HEK293 (cell line): ENCODE results near the gene VN1R2.
"Not testable (repeated sequence)": the region's sequence is repeated elsewhere in the genome, so short reads cannot be mapped to it uniquely, and the experiment has no call there.

Experiments
- CTCF ChIA-PET: fragments of 350-600 bp; formaldehyde crosslinking; extraction: SDS; loops from one replicate; lab custom pipeline; 2021; ENCODE audit warnings: antibody characterized with exemption; lab: Yijun Ruan, JAX
- POLR2A ChIA-PET: fragments of 300-600 bp; formaldehyde crosslinking; extraction: SDS; loops from one replicate; lab custom pipeline; 2020; ENCODE audit warnings: antibody characterized with exemption, inconsistent platforms; lab: Yijun Ruan, JAX
- H3K27ac ChIP-seq: fragments of 200-500 bp; sonication (Bioruptor generic); 2 replicates; pipeline ENCODE4 v1.5.1; 2014; ENCODE audit warnings: low read depth, low read length, control low read depth, inconsistent platforms; ENCODE audit errors: extremely low read depth
- H3K36me3 ChIP-seq, 2 experiments: fragments of 200-500 bp in 1 of 2; sonication (Bioruptor generic) in 1 of 2; 1 replicate in 1 of 2; 2 replicates in 1 of 2; pipeline ENCODE4 v1.5.1; 2014 to 2017; ENCODE audit warnings: inconsistent platforms in 2 of 2, low read length in 2 of 2; ENCODE audit not compliant: control insufficient read depth in 2 of 2, insufficient read depth in 1 of 2
- H3K4me1 ChIP-seq: fragments of 200-500 bp; sonication (Bioruptor generic); 2 replicates; pipeline ENCODE4 v1.5.1; 2014; ENCODE audit warnings: mild to moderate bottlenecking, low read length, inconsistent platforms; ENCODE audit not compliant: control insufficient read depth, insufficient read depth
- H3K4me3 ChIP-seq: 2 replicates; pipeline ENCODE4 v1.5.1; 2011; ENCODE audit warnings: low read depth, mild to moderate bottlenecking, control low read depth, low read length, moderate library complexity
- H3K9me3 ChIP-seq: fragments of 200-500 bp; sonication (Bioruptor generic); 2 replicates; pipeline ENCODE4 v1.5.1; 2014; ENCODE audit warnings: low read depth, low read length, inconsistent platforms; ENCODE audit not compliant: control insufficient read depth, insufficient read depth
- HOXC10 ChIP-seq: sonication (generic); formaldehyde crosslinking; IDR thresholded peaks from 2 replicates; pipeline ENCODE4 v1.8.1; 2023; ENCODE audit warnings: mild to moderate bottlenecking, missing genetic modification reagents
- HOXD13 ChIP-seq: sonication (generic); formaldehyde crosslinking; IDR thresholded peaks from 2 replicates; pipeline ENCODE4 v1.8.0; 2022; ENCODE audit warnings: missing genetic modification reagents, borderline replicate concordance
- IKZF3 ChIP-seq: fragments of 450-650 bp; IDR thresholded peaks from 2 replicates; pipeline ENCODE4 v1.5.0; 2018; ENCODE audit warnings: missing biosample characterization, mild to moderate bottlenecking, missing genetic modification characterization, moderate library complexity
- MEIS1 ChIP-seq: sonication (generic); formaldehyde crosslinking; IDR thresholded peaks from 2 replicates; pipeline ENCODE4 v1.8.1; 2022; ENCODE audit warnings: missing genetic modification reagents, mild to moderate bottlenecking, borderline replicate concordance
- SCRT2 ChIP-seq: fragments of 450-650 bp; formaldehyde crosslinking; IDR thresholded peaks from 2 replicates; pipeline ENCODE4 v1.5.1; 2016; ENCODE audit warnings: missing biosample characterization, missing genetic modification characterization
- SETDB1 ChIP-seq: IDR thresholded peaks from one replicate; pipeline ENCODE4 v1.6.1; 2017; ENCODE audit warnings: mild to moderate bottlenecking, low read length, moderate library complexity, mixed read lengths; ENCODE audit not compliant: insufficient read length
- TRIM28 ChIP-seq: IDR thresholded peaks from 2 replicates; pipeline ENCODE4 v1.6.1; 2011; ENCODE audit warnings: low read length, control low read depth, borderline replicate concordance
- ZNF202 ChIP-seq: fragments of 450-650 bp; formaldehyde crosslinking; IDR thresholded peaks from 2 replicates; pipeline ENCODE4 v1.5.1; 2016; ENCODE audit warnings: missing biosample characterization, missing genetic modification characterization, borderline replicate concordance
- ZNF292 ChIP-seq: fragments of 450-650 bp; formaldehyde crosslinking; IDR thresholded peaks from 2 replicates; pipeline ENCODE4 v1.5.1; 2016; ENCODE audit warnings: low read depth, missing biosample characterization, missing genetic modification characterization, borderline replicate concordance
- ZNF623 ChIP-seq: fragments of 450-650 bp; formaldehyde crosslinking; IDR thresholded peaks from 2 replicates; pipeline ENCODE4 v1.5.1; 2016; ENCODE audit warnings: missing biosample characterization, missing genetic modification characterization
- ZNF654 ChIP-seq: fragments of 450-650 bp; formaldehyde crosslinking; IDR thresholded peaks from 2 replicates; pipeline ENCODE4 v1.5.1; 2016; ENCODE audit warnings: low read depth, missing biosample characterization, missing genetic modification characterization
- TF ChIP-seq, protein P1 (sequence below): fragments of 450-650 bp; formaldehyde crosslinking; IDR thresholded peaks from 2 replicates; pipeline ENCODE4 v1.5.1; 2017; ENCODE audit warnings: missing biosample characterization, missing genetic modification characterization
- TF ChIP-seq, protein P2 (sequence below): sonication (generic); formaldehyde crosslinking; IDR thresholded peaks from 2 replicates; pipeline ENCODE4 v1.8.1; 2022; ENCODE audit warnings: mild to moderate bottlenecking, moderate library complexity, missing genetic modification reagents

The VN1R2 gene

DNA sequence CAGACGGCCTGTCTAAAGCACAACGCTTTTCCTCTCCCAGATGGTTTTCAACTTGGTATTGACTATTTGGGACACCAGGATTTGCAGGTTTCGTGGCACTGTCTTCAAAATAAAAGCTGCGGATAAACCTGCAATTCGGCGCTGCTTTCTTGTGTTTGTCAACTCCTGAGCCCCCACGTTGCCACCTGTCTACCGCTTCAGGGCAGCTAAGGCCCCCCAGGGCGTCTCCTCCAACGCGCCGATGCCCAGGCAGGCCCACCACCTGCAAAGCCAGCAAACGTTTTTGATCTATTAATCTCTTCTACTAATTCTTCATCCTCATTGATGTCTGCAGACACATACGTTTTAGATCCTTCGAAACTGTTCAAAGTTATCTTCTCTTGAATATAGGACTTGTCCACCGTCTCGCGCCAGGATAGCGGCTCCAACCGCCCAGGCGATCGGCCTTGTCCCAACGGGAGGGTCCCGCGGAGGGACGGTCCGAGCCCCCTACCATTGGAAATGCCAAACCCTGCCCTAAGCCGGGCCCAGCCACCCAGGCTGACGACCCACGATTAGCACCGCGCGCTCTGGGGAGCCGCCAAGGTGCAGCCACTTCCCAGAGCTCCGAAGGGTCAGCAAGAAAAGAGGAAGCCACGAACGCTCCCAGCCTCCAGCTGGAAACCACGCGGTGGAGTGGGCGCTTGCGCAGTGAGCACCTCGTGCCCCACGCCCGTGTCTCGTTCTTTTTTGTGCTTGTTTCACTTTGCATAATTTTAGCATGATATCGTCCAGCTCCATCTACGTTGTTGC is 32.9 kb downstream of the VN1R2 start (continued):
- no peak for TF ChIP-seq SCRT2
- no peak for TF ChIP-seq ZNF623 (tag by site-specific recombination)
- TF ChIP-seq ZNF292 (tag by site-specific recombination): no peak
- no peak for TF ChIP-seq ZNF202 (tag by site-specific recombination)

DNA sequence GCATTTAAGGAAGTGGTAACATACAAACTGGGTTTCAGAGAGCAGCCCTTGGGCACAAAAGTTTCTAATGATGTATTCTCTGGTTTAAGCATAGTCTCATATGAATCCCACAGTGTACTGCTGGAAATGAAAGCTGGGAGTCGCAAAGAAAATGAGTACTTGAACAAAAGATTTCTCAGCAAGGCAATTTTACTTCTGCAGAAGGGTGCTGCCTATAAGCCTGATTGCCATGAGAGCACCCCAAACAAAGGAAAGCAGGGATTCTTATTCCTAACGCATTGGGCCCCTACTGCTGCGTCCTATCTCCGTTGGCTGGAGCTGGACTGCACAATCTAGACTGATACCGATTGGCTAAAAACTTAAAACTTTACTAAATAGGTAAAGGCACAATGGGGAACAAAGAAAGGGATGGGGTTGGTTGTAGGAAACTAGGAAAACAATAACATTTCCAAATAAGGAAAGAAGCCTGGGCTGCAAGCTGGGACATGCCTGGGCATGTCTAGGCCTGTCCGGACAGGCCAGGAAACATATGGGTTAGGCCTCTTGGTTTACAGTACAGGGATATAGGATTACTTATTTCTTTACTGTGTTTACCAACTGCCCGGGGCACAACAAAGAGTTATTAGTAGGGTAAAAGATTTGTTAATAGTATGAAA is 36.8 kb downstream of the VN1R2 start:
- Histone ChIP-seq H3K9me3 (no peaks in the 10 kb centered on the region; the same call in 1 of the 2 replicates), H3K4me3 (no peak overlapping the region), H3K4me1 (no peaks in the 10 kb centered on the region), H3K36me3 (no peaks in the 10 kb centered on the region), H3K27ac (no peak overlapping the region)
- ChIA-PET CTCF (no interaction called here), POLR2A (no interaction called here)
- TF ChIP-seq HOXC10 (CRISPR knock-in tag): no peak
- TF ChIP-seq TRIM28: peak; percentile 97; the same call in 1 of the 2 replicates
- TF ChIP-seq SETDB1: peak; percentile 99

- H3K4me3 ChIP-seq, H3K27ac ChIP-seq, H3K4me1 ChIP-seq, H3K9me3 ChIP-seq, CTCF ChIA-PET, H3K36me3 ChIP-seq, POLR2A ChIA-PET: not testable (repeated sequence)
Observed at GRCh38 chr19:53301341-53301740, 43.2 kb downstream of the VN1R2 start.

DNA sequence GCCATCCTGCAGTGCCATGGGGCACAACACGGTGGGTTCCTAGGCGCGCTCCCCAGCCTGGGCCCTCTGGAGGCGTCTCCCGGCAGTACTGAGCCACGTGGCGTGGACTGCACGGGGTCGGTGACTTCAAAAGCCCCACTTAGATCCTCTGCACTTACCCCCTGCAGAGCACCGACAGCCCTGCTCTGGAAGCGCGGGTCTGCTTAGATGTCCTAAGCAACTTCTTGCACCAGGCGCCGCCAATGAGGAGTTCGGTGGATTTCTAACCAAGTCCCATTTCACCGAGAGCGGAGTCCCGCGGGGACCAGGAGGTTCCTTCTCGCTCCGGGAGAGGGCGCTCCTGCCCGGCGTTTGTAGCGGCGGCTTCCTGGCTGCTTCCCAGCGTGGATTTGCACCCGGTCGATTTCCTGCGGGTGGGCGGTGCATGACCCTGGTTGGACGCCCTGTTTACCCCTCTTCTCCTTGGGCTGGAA is 50.3 kb downstream of the VN1R2 start:
- Histone ChIP-seq H3K4me1 (no peaks in the 10 kb centered on the region), H3K27ac (no peak overlapping the region), H3K36me3 (no peaks in the 10 kb centered on the region), H3K4me3 (no peak overlapping the region), H3K9me3 (peaks cover 3% of the 10 kb centered on the region)
- no peak for TF ChIP-seq IKZF3
- TF ChIP-seq, protein P1, sequence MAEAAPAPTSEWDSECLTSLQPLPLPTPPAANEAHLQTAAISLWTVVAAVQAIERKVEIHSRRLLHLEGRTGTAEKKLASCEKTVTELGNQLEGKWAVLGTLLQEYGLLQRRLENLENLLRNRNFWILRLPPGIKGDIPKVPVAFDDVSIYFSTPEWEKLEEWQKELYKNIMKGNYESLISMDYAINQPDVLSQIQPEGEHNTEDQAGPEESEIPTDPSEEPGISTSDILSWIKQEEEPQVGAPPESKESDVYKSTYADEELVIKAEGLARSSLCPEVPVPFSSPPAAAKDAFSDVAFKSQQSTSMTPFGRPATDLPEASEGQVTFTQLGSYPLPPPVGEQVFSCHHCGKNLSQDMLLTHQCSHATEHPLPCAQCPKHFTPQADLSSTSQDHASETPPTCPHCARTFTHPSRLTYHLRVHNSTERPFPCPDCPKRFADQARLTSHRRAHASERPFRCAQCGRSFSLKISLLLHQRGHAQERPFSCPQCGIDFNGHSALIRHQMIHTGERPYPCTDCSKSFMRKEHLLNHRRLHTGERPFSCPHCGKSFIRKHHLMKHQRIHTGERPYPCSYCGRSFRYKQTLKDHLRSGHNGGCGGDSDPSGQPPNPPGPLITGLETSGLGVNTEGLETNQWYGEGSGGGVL (tag by site-specific recombination): no peak
- TF ChIP-seq, protein P2, sequence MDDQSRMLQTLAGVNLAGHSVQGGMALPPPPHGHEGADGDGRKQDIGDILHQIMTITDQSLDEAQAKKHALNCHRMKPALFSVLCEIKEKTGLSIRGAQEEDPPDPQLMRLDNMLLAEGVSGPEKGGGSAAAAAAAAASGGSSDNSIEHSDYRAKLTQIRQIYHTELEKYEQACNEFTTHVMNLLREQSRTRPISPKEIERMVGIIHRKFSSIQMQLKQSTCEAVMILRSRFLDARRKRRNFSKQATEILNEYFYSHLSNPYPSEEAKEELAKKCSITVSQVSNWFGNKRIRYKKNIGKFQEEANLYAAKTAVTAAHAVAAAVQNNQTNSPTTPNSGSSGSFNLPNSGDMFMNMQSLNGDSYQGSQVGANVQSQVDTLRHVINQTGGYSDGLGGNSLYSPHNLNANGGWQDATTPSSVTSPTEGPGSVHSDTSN (CRISPR knock-in tag): no peak
- TF ChIP-seq HOXD13 (CRISPR knock-in tag): no peak
- peak; percentile 43 for TF ChIP-seq ZNF654 (tag by site-specific recombination)
- TF ChIP-seq MEIS1: no peak
- ChIA-PET POLR2A (no interaction called here), CTCF (interaction anchor here (0.6 to 0.7 kb wide), 4 partner anchors 15 to 1040 kb away, joined by 3 read pairs; no protein-coding TSS in a partner anchor)
